IPS-11a (cell line): Measurements from ENCODE around the gene MRPL11.

Experiments used
- H3K4me3 ChIP-seq: one replicate; pipeline ENCODE4 v1.5.1; 2013; ENCODE audit warnings: low read depth, low read length, control low read depth

Gene MRPL11

DNA sequence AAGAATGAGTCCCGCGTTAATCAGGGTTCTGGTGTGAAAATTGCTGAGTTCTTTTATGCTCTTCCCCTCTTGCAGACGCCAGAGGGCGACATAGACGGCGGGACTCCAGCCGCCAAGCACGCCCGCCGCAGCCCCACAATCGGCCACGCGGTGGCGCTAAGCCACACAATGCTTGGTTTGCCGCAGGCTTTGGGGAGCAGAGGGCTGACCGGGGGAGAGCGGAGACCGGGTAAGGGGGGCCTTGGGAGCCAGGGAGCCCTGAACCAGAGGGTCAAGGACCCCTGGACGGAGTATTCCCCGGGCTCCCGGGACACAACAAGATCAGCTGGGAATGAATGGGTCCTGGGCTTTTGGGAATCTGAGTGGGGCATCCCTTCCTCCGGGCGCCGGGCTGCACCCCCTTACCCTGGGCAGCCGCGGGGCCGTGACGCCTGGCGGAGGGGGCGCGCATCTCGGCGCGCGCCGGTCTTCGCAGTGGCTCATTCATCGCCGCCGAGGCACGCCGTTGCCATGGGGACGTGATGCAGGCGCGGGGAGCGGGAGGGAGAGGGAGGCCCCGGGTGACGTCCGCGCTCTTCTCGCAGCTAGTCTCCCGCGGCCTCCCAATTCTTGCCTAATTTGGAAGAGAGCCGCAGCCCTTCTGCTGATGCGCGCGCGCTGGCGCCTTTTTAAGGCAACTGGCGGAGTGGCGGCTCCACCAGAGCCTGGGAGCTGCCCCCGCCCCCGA is 30.0 kb downstream of the MRPL11 start:
- peak overlapping the region; percentile 33 for H3K4me3 ChIP-seq

DNA sequence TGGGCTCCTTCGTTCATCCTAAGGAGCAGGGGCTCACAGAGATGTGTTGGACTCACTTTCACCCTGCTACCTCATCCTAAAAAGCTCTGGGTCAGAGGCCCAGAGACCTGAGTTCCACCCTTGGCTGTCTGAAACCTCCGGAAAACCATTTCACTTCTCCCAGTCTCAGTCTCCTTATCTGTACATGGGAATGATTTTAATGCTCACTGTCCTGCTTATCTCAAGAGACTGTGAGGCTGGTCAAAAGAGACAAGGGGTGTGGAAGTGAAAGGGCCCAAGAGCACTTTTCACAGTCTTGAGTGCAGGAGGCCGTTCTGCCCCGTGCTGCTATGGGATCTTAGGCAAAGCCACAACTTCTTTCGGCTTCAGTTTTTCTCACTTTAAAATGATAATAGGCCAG is 31.0 kb downstream of the MRPL11 start:
- no peak overlapping the region for H3K4me3 ChIP-seq

DNA sequence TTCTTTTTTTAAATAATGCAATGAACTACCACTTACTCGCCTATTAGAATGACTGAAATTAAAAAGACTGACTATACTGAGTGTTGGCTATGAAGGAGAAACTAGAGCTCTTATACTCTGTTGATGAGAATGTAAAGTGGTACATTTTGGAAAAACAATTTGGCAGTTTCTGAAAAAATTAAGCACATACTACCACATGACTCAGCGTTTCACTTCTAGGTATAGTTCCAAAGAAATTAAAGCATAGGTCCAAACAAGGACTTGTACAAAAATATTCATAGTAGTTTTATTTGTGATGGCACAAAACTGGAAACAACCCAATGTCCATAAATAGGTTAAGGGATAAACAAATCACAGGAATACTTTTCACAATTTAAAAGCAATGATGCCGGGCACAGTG is 44.7 kb downstream of the MRPL11 start:
- no peak overlapping the region for H3K4me3 ChIP-seq

DNA sequence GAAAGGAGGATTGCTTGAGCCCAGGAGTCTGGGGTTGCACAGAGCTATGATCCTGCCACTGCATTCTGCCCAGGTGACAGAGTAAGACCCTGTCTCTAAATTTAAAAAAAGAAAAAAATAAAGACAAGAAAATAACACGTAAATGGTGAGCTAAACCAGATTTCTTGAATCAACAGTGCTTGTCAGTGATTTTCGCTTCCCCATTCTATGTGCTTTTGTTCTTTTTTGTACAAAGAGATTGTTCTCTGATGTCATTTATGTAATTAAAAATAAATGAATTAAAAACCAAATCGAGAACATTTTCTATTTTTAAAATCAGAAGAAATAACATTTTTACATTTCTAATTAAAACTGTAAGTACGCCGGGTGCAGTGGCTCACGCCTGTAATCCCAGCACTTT is 47.3 kb downstream of the MRPL11 start:
- no peak overlapping the region for H3K4me3 ChIP-seq

DNA sequence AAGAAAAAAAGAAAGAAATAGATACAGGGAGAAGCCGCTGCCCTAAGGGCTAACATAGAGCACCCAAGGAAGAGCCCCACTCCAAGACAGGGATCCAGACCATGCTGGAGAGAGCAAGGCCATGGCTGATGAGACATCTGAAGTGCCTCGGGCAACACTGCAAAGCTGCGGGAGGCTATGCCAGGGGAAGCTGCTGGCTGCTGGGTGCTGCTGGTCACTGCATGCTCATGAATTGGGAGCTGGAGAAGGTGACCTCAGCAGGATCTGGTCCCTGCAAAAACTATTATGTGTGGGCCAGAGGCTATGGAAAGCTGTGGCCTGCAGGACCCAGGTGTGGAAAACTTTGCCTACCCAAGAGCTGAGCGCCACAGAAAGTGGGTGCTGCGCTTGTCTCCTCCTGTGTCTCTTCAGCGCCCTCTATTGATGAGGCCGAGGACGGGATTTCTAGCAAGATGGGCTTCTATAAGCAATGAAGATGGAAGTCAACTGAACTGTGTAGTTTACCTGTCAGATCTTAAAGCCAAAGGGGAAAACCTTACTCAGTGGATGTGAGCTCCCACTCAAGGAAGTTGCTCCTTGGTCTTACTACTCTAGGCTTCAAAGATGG is 49.8 kb downstream of the MRPL11 start:
- H3K4me3 ChIP-seq: no peak overlapping the region

DNA sequence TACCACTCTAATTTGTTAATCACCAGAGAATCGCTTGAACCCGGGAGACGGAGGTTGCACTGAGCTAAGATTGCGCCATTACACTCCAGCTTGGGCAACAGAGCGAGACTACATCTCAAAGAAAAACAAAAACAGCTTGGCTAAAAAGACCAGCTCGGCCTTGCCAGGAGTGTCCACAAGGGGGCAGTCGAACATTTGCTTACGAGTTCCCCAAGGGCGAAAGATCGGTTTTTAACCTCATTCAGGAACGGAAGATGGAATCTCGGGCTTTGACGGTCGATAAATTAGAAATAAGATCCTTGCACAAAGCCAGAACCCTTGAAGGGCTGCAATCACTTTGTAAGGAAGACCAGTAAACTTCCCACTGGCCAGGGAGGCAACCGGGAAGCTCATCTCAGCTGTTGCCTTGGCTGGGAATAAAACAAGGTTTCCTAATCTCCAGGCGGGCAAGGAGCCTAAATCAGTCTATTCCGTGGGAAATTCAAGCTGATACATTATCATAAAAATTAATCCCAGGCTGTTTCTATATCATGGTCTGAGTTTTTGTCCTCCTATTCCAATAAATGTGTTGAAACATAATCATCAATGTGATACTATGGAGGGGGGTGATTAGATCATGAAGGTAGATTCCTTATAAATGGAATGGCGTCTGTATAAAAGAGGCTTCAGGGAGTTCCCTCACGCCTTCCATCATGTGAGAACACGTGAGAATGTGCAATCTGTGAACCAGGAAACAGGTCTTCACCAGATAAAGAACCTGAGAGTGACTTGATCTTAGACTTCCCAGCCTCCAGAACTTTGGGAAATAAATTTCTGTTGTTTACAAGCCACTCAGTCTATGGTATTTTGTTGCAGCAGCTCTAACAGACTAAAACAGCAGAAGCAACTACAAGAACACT is 52.2 kb downstream of the MRPL11 start:
- no peak overlapping the region for H3K4me3 ChIP-seq
